GM18517 (cell line): ENCODE measurements around the gene CTNND2.
"Not testable (repeated sequence)": the region's sequence is repeated elsewhere in the genome, so short reads cannot be mapped to it uniquely, and the experiment has no call there.

Experiments used
- ATAC-seq: cut with Tn5 transposase; IDR thresholded peaks from one replicate; pipeline ENCODE4 v1.9.1; 2021; ENCODE audit warnings: mild to moderate bottlenecking, moderate library complexity; ENCODE audit not compliant: unreplicated experiment

Gene CTNND2

DNA sequence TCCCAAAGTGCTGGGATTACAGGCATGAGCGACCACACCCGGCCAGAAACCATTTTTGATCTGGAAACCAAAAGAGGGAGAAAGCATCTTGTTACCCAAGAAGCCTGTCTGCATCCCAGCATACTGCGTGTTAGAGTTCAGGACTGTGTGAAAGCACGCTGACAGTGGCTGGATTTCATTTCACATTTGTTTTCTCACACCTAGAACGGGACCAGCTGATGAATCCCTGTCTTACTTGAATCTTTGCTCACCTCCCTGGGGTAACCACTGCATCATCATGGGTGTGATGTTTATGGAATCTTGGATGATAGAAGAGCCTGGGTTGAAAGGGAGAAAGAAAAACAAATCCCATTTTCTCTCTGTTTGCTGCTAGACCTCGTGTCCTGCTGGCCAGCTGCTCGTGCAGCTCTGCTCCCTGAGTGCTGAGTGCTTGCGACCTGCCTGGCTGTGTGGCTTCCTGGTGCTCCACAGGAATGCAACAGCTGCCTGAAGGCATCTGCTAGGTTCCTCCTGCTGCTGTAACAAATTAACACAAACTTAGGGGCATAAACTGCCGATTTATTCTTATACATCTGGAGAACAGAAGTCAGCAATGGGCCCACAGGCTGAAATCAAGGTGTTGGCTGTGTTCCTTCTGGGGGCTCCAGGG lies 764.9 kb downstream of the CTNND2 start:
- ATAC-seq: no peak

GRCh38 chr5:11130131-11130530 lies 774.1 kb downstream of the CTNND2 start:
- ATAC-seq: no peak

GRCh38 chr5:11128021-11128420 lies 776.2 kb downstream of the CTNND2 start:
- ATAC-seq: no peak

GRCh38 chr5:11126844-11127243 lies 777.4 kb downstream of the CTNND2 start:
- ATAC-seq: no peak

DNA sequence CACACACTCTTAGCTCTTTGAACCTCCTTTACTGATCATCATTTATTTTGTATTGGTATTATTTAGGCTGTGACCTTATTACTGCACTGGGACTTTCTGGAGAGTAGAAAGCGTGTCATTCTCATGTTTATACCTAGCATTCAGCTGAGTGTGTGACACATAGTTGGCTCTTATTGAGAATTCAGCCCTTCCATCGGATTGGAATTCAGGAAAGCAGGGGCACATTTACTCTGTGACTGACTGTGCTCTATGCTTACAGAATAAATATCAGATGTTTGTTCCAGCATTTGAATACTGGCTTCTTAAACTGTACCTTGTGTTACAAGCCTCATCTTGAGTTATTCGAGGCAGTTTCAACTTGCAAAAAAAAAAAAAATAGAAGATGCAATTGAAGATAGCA lies 782.4 kb downstream of the CTNND2 start:
- ATAC-seq: no peak

GRCh38 chr5:11110128-11110527 lies 794.1 kb downstream of the CTNND2 start:
- ATAC-seq: no peak

DNA sequence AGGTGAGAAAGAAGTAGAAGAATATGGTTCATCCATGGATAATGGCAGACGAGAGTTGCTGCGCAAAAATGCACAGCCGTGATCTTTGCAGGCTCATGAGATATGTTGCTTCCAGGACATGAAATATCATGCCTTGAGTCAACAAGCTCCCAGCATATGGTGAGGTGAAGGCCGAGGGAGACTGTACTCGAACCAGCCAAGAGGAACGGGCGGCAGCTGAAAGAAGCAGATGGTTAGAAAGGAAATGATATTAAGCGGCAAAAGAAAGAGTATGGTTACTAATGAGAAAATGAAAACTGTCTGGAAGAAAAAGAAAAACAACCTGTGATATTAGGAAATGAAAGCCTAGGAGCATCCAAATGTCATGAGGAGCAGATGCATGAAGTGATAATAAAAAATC lies 798.5 kb downstream of the CTNND2 start:
- ATAC-seq: no peak

DNA sequence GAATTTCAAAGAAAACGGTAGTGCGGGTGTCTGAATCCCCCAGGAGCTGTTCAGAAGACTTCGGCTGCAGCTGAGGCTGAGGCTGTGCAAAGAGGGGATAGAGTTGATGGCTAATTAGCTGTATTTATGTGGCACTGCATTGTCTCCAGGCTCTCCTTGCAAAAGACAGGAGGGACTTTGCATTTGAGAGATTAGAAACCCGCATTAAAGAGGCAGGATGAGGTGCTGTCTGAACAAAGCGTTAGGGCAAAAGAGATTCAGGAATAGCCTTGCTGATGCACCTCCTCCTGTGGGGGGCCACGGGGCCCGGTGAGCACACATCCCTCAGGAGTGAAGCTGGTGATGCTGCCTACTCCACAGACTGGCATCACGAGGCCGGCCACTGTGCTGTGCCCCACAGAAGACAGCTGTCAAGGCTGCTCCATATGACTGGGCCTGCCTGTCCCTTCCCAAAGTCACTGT lies 799.6 kb downstream of the CTNND2 start:
- ATAC-seq: no peak

DNA sequence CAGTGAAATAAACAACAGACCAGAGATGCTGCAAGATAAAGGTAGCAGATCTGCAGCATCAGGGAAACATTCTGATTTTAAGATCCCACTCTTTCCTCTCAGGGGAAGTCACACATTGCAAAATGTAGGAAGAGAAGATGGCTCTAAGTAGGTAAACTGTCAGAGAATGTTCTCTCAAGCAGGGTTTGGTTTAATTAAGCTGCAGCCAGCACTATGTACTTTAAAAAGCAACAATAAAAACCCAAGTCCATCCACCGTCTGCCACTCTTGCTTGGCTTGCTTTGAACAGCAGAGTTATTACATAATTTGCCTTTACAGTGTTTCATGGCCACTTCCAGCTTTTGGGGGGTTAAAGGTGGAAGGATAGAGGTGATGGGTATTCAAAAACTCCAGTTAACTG lies 800.0 kb downstream of the CTNND2 start:
- ATAC-seq: no peak

GRCh38 chr5:11084111-11084510 lies 820.1 kb downstream of the CTNND2 start:
- ATAC-seq: no peak

- ATAC-seq: no peak
Observed at GRCh38 chr5:11082404-11082945, 821.8 kb downstream of the CTNND2 start.

- no peak for ATAC-seq
Observed at GRCh38 chr5:11076945-11077613, 827.2 kb downstream of the CTNND2 start.

DNA sequence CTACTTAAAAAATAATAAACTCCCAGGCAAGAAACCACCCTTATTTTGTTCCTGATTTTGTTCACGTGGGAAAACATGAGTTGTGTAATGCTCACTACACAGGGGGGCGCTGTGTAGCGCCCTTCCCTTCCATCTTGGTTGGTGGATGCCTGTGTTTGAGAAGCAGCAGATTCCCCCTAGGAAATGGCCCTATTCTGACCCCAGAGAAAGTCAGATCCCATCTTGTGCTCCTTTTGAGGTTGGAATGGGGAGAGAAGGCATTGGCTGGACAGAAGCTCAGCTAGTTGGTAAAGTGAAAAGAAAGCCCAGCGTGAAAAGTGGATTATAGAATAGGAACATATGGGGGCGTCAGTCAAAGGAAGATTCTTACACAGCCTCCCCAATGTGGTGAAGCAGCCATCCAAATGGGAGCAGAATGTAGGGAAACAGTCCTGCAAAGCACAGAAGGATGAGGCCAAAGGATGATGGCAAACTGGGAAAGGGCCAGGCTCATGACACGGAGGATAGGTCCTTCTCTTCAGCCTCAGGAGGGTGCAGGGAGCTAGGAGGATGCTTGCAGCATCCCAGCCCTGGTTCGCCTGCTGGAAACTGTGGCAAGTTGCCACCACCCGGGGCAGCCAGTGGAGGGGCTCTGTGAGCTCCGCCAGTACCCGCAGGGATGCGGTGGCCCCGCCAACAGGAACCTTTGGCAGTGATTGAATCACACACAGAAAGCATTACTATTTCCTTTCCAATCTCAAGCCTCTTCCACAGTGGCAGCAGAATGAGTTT lies 829.0 kb downstream of the CTNND2 start:
- no peak for ATAC-seq

- no peak for ATAC-seq
Observed at GRCh38 chr5:11072568-11072967, 831.7 kb downstream of the CTNND2 start.

GRCh38 chr5:11072076-11072475 lies 832.2 kb downstream of the CTNND2 start:
- no peak for ATAC-seq

GRCh38 chr5:11069041-11069440 lies 835.2 kb downstream of the CTNND2 start:
- ATAC-seq: no peak

- not testable (repeated sequence) for ATAC-seq
Observed at GRCh38 chr5:11065723-11066122, 838.5 kb downstream of the CTNND2 start.

DNA sequence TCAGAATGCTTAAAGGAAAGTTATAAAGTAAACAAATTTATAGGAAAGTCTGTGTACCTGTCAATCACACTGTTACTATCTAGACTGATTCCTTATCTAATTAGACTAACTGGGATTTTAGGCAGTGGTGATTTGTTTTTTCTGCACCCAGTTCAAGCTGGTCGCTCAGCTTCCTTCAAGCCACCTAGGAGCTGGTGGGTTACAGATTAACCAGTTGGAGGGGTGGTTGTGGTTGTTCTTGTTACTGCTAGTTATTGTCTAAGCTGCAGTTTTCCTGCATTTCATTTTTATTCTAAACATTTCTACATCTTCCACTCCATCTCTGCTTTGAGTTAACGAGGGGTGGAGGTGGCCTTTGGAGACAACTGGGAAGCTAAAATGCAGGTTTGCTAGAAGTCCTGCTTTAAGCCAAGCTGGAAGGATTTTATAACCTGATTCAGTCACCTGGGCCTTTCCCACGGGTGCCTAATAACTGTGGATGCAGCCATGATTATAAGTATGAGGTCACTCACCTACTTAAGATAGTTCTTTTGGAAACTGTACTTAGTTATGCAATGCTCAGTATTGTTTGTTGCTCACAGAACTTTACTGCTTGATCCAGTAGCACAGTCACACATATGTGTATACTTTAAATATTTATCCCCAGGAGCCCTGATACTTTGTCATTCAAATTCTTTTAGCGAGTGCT lies 839.3 kb downstream of the CTNND2 start:
- ATAC-seq: no peak

- ATAC-seq: no peak
Observed at GRCh38 chr5:11062397-11062796, 841.8 kb downstream of the CTNND2 start.

DNA sequence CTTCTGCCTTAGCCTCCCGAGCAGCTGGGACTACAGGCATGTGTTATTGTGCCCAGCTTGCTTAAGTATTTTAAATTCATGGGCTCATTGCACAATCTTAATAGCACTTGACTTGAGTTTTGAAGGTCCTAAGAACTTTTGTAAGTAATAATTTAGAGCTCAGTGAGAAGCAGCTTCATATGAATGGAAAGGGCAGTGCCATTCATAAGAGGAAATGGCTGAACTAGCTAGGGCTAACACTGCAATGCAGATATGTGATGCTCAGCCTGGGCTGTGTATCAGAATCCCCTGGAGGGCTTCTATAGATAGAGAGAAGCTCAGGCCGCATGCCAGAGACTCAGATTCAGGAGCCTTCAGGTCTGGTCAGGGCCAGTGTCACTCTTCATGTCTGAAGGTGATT lies 847.7 kb downstream of the CTNND2 start:
- ATAC-seq: no peak

- no peak for ATAC-seq
Observed at GRCh38 chr5:11054014-11054413, 850.2 kb downstream of the CTNND2 start.
